H9 (cell line): ENCODE data around the gene SIGMAR1. TPM values are rescaled to one million over a fixed set of nuclear protein-coding genes. Genes with fewer than 3 reads are reported as not detected.

Experiments used
- DNase-seq: peaks from one replicate; pipeline ENCODE4 v3.0.0-alpha.2; 2017
- H2AFZ ChIP-seq: one replicate; pipeline ENCODE4 v1.6.1; 2013; ENCODE audit warnings: mild to moderate bottlenecking, low read length, control low read depth, moderate library complexity
- H2AK5ac ChIP-seq: 2 replicates; pipeline ENCODE4 v1.6.1; 2013; ENCODE audit warnings: low read length, control low read depth, mixed read lengths; ENCODE audit not compliant: insufficient read length
- H2BK120ac ChIP-seq: one replicate; pipeline ENCODE4 v1.6.1; 2013; ENCODE audit warnings: low read depth, mild to moderate bottlenecking, low read length, control low read depth, inconsistent platforms; ENCODE audit not compliant: poor library complexity, severe bottlenecking
- H2BK12ac ChIP-seq: 2 replicates; pipeline ENCODE4 v1.6.1; 2013; ENCODE audit warnings: low read length, control low read depth, mixed read lengths, low read depth; ENCODE audit not compliant: insufficient read length
- H2BK15ac ChIP-seq: 2 replicates; pipeline ENCODE4 v1.6.1; 2013; ENCODE audit warnings: low read depth, low read length, control low read depth
- H2BK20ac ChIP-seq: one replicate; pipeline ENCODE4 v1.6.1; 2013; ENCODE audit warnings: low read depth, mild to moderate bottlenecking, low read length, control low read depth, inconsistent platforms; ENCODE audit not compliant: poor library complexity, severe bottlenecking
- H2BK5ac ChIP-seq: 2 replicates; pipeline ENCODE4 v1.6.1; 2013; ENCODE audit warnings: low read length, control low read depth, mixed read lengths; ENCODE audit not compliant: insufficient read length
- H3K14ac ChIP-seq: 2 replicates; pipeline ENCODE4 v1.6.1; 2013; ENCODE audit warnings: low read length, control low read depth; ENCODE audit not compliant: insufficient read depth
- H3K18ac ChIP-seq: 2 replicates; pipeline ENCODE4 v1.6.1; 2013; ENCODE audit warnings: low read depth, mild to moderate bottlenecking, mixed read lengths, low read length, control low read depth; ENCODE audit not compliant: insufficient read length
- H3K23ac ChIP-seq: 2 replicates; pipeline ENCODE4 v1.6.1; 2013; ENCODE audit warnings: low read length, control low read depth, mixed read lengths, low read depth; ENCODE audit not compliant: insufficient read length
- H3K23me2 ChIP-seq: 2 replicates; pipeline ENCODE4 v1.6.1; 2013; ENCODE audit warnings: low read depth, mild to moderate bottlenecking, mixed read lengths, low read length, control low read depth; ENCODE audit not compliant: insufficient read length, poor library complexity, severe bottlenecking
- H3K27ac ChIP-seq: 2 replicates; pipeline ENCODE4 v1.5.1; 2013; ENCODE audit warnings: low read length, control low read depth, mixed read lengths, low read depth; ENCODE audit not compliant: insufficient read length
- H3K27me3 ChIP-seq: 2 replicates; pipeline ENCODE4 v1.6.1; 2013; ENCODE audit warnings: low read length, control low read depth, inconsistent platforms; ENCODE audit not compliant: insufficient read depth
- H3K4ac ChIP-seq: 2 replicates; pipeline ENCODE4 v1.6.1; 2013; ENCODE audit warnings: low read depth, mild to moderate bottlenecking, control low read depth, inconsistent platforms, low read length, moderate library complexity
- H3K4me1 ChIP-seq: 2 replicates; pipeline ENCODE4 v1.6.1; 2013; ENCODE audit warnings: low read length, control low read depth, inconsistent platforms; ENCODE audit not compliant: insufficient read depth
- H3K4me2 ChIP-seq: 2 replicates; pipeline ENCODE4 v1.6.1; 2013; ENCODE audit warnings: low read length, control low read depth, mixed read lengths; ENCODE audit not compliant: insufficient read length, insufficient read depth
- H3K56ac ChIP-seq: 2 replicates; pipeline ENCODE4 v1.6.1; 2013; ENCODE audit warnings: low read depth, mild to moderate bottlenecking, mixed read lengths, low read length, control low read depth; ENCODE audit not compliant: insufficient read length
- H3K79me1 ChIP-seq: 2 replicates; pipeline ENCODE4 v1.6.1; 2013; ENCODE audit warnings: low read depth, mild to moderate bottlenecking, moderate library complexity, low read length, control low read depth, inconsistent platforms; ENCODE audit not compliant: insufficient read depth, poor library complexity, severe bottlenecking
- H3K79me2 ChIP-seq: 2 replicates; pipeline ENCODE4 v1.6.1; 2013; ENCODE audit warnings: low read length, control low read depth, inconsistent platforms; ENCODE audit not compliant: insufficient read depth
- H3K9ac ChIP-seq: 2 replicates; pipeline ENCODE4 v1.6.1; 2013; ENCODE audit warnings: low read length, control low read depth, mixed read lengths; ENCODE audit not compliant: insufficient read length; ENCODE audit errors: extremely low read depth
- H3K9me3 ChIP-seq: one replicate; pipeline ENCODE4 v1.6.1; 2013; ENCODE audit warnings: low read depth, low read length, inconsistent platforms; ENCODE audit not compliant: control insufficient read depth
- H3T11ph ChIP-seq: one replicate; pipeline ENCODE4 v1.6.1; 2013; ENCODE audit warnings: mild to moderate bottlenecking, low read length, control low read depth, inconsistent platforms
- H4K20me1 ChIP-seq: one replicate; pipeline ENCODE4 v1.6.1; 2013; ENCODE audit not compliant: control insufficient read depth, insufficient read length, insufficient read depth
- H4K5ac ChIP-seq: 2 replicates; pipeline ENCODE4 v1.6.1; 2013; ENCODE audit warnings: low read depth, mild to moderate bottlenecking, mixed read lengths, low read length, control low read depth; ENCODE audit not compliant: insufficient read length
- H4K8ac ChIP-seq: replicated peaks from 2 replicates; pipeline ENCODE4 v1.6.1; 2013; ENCODE audit warnings: low read length, control low read depth, mixed read lengths, low read depth; ENCODE audit not compliant: insufficient read length
- H4K91ac ChIP-seq: 2 replicates; pipeline ENCODE4 v1.6.1; 2013; ENCODE audit warnings: low read depth, mild to moderate bottlenecking, moderate library complexity, mixed read lengths, low read length, control low read depth; ENCODE audit not compliant: insufficient read length
- H3K27ac Mint-ChIP-seq, 3 experiments: 2 replicates in 2 of 3; 3 replicates in 1 of 3; pipeline ENCODE4 v1.8.0; 2020 to 2021; ENCODE audit warnings: mixed read lengths in 3 of 3, mild to moderate bottlenecking in 1 of 3, moderate library complexity in 1 of 3
- H3K27me3 Mint-ChIP-seq: 2 replicates; pipeline ENCODE4 v1.8.0; 2021; ENCODE audit warnings: low read depth, mild to moderate bottlenecking, moderate library complexity, mixed read lengths
- H3K36me3 Mint-ChIP-seq, 3 experiments: 2 replicates in 2 of 3; 3 replicates in 1 of 3; pipeline ENCODE4 v1.8.0; 2020 to 2021; ENCODE audit warnings: low read depth in 3 of 3, mixed read lengths in 3 of 3; ENCODE audit not compliant: insufficient read depth in 1 of 3
- H3K4me1 Mint-ChIP-seq, 2 experiments: 2 replicates each; pipeline ENCODE4 v1.8.0; 2020; ENCODE audit warnings: mixed read lengths in 2 of 2
- H3K4me3 Mint-ChIP-seq, 2 experiments: 2 replicates in 1 of 2; 3 replicates in 1 of 2; pipeline ENCODE4 v1.8.0; 2020 to 2021; ENCODE audit warnings: mild to moderate bottlenecking in 2 of 2, mixed read lengths in 2 of 2, moderate library complexity in 1 of 2
- H3K9me3 Mint-ChIP-seq, 2 experiments: 2 replicates in 1 of 2; 3 replicates in 1 of 2; pipeline ENCODE4 v1.8.0; 2020; ENCODE audit warnings: mild to moderate bottlenecking in 2 of 2, mixed read lengths in 2 of 2, moderate library complexity in 1 of 2
- CTCF ChIP-seq: fragments of 200-600 bp; sonication (generic); conservative IDR thresholded peaks from 3 replicates; pipeline ENCODE4 v1.8.0; 2021; ENCODE audit warnings: antibody characterized with exemption, mild to moderate bottlenecking
- WGBS: extraction: QIAGEN DNeasy Blood & Tissue Kit; methylation state at CpG from one replicate; pipeline ENCODE4 v1.1.7; 2013; ENCODE audit warnings: missing lambda C conversion rate, low lambda C conversion rate, mixed read lengths; ENCODE audit not compliant: insufficient read length; ENCODE audit errors: extremely low coverage; 5-methylcytosine and 5-hydroxymethylcytosine counted together
- total RNA-seq: library from RNA; stranded (reverse); gene quantifications from 2 replicates; pipeline ENCODE4 v1.2.1, GENCODE V29; 2021

The SIGMAR1 gene
- total RNA-seq, 1 experiment from 2014 or later: 68.3 TPM

GRCh38 chr9:34665381-34666250 lies 28.0 kb upstream of the SIGMAR1 start:
- H3K79me2 ChIP-seq: no peaks in the 10 kb centered on the region
- no peak overlapping the region for H2AK5ac ChIP-seq
- no peaks in the 10 kb centered on the region for H3K27me3 ChIP-seq
- H3K27ac Mint-ChIP-seq: peak overlapping the region; percentile 95 to 99 (median 98); a peak in 6 of 7 replicates
- peaks cover 13% of the 10 kb centered on the region for H3K23me2 ChIP-seq
- H3K4ac ChIP-seq: no peak overlapping the region; the same call in 1 of the 2 replicates
- H4K91ac ChIP-seq: no peak overlapping the region
- H3K56ac ChIP-seq: no peak overlapping the region
- no peaks in the 10 kb centered on the region for H4K20me1 ChIP-seq
- peaks cover 10 to 13% of the 10 kb centered on the region in 2 experiments for H3K9me3 Mint-ChIP-seq
- H3K14ac ChIP-seq: peak overlapping the region; percentile 83
- no peak overlapping the region for H2AFZ ChIP-seq
- peak overlapping the region; percentile 71 for H3K18ac ChIP-seq
- H3K4me3 Mint-ChIP-seq: peak overlapping the region; percentile 88 to 92
- no peaks in the 10 kb centered on the region for H3K4me1 ChIP-seq
- no peak overlapping the region for H4K8ac ChIP-seq
- H3K9me3 ChIP-seq: no peaks in the 10 kb centered on the region
- H2BK120ac ChIP-seq: no peak overlapping the region
- H3K4me2 ChIP-seq: peak overlapping the region; percentile 54
- H3K23ac ChIP-seq: no peak overlapping the region
- no peak overlapping the region for H2BK20ac ChIP-seq
- DNase-seq: peak; percentile 95
- H4K5ac ChIP-seq: no peak overlapping the region
- H3K27ac ChIP-seq: no peak overlapping the region
- no peak overlapping the region for H2BK12ac ChIP-seq
- H3K4me1 Mint-ChIP-seq: peaks cover 7 to 8% of the 10 kb centered on the region in 2 experiments
- H3T11ph ChIP-seq: no peak overlapping the region
- H2BK5ac ChIP-seq: no peak overlapping the region
- WGBS: no CpG with 5 or more reads among the region's 55 CpGs
- no peaks in the 10 kb centered on the region for H3K79me1 ChIP-seq
- TF ChIP-seq CTCF: no peak
- H3K27me3 Mint-ChIP-seq: peaks cover 10% of the 10 kb centered on the region
- H3K36me3 Mint-ChIP-seq: peaks cover 24 to 27% (median 24%) of the 10 kb centered on the region in 3 experiments
- peak overlapping the region; percentile 69 for H3K9ac ChIP-seq
- no peak overlapping the region for H2BK15ac ChIP-seq
